Mesenchymal stem cell (in vitro differentiated cells and primary cell): ENCODE data around the gene UFM1. TPM values are rescaled to one million over a fixed set of nuclear protein-coding genes. Genes with fewer than 3 reads are reported as not detected.
A peak's percentile ranks its signal among the peaks of the same experiment; 100 is the strongest.

Experiments used
- DNase-seq: peaks from one replicate; pipeline ENCODE4 v3.0.0-alpha.2; 2013
- H2AFZ ChIP-seq: one replicate; pipeline ENCODE4 v1.6.1; 2013; ENCODE audit warnings: low read depth, mild to moderate bottlenecking, control low read depth, inconsistent platforms, low read length, moderate library complexity
- H2AK5ac ChIP-seq: 2 replicates; pipeline ENCODE4 v1.6.1; 2013; ENCODE audit warnings: low read length, moderate library complexity, mild to moderate bottlenecking, inconsistent platforms; ENCODE audit not compliant: severe bottlenecking
- H2BK120ac ChIP-seq: one replicate; pipeline ENCODE4 v1.6.1; 2013; ENCODE audit warnings: low read depth, mild to moderate bottlenecking, inconsistent platforms, low read length, moderate library complexity
- H2BK12ac ChIP-seq, 2 experiments: one replicate each; pipeline ENCODE4 v1.6.1; 2013; ENCODE audit warnings: inconsistent platforms in 2 of 2, low read length in 2 of 2, mild to moderate bottlenecking in 2 of 2, moderate library complexity in 2 of 2, control low read depth in 1 of 2
- H2BK15ac ChIP-seq: one replicate; pipeline ENCODE4 v1.6.1; 2013; ENCODE audit warnings: mild to moderate bottlenecking, low read depth, inconsistent platforms; ENCODE audit not compliant: poor library complexity, severe bottlenecking
- H2BK5ac ChIP-seq: 2 replicates; pipeline ENCODE4 v1.6.1; 2013; ENCODE audit warnings: low read depth, mild to moderate bottlenecking, low read length, control low read depth, inconsistent platforms; ENCODE audit not compliant: poor library complexity, severe bottlenecking
- H3K14ac ChIP-seq, 2 experiments: one replicate each; pipeline ENCODE4 v1.6.1; 2013; ENCODE audit warnings: inconsistent platforms in 2 of 2, low read length in 2 of 2, control low read depth in 1 of 2, mild to moderate bottlenecking in 1 of 2, moderate library complexity in 1 of 2
- H3K18ac ChIP-seq, 2 experiments: one replicate each; pipeline ENCODE4 v1.6.1; 2013; ENCODE audit warnings: inconsistent platforms in 2 of 2, low read length in 2 of 2, control low read depth in 1 of 2, low read depth in 1 of 2, mild to moderate bottlenecking in 1 of 2
- H3K23ac ChIP-seq, 2 experiments: one replicate each; pipeline ENCODE4 v1.6.1; 2013; ENCODE audit warnings: inconsistent platforms in 2 of 2, low read length in 2 of 2, mild to moderate bottlenecking in 2 of 2, moderate library complexity in 2 of 2, control low read depth in 1 of 2
- H3K27ac ChIP-seq: 2 replicates; pipeline ENCODE4 v1.5.1; 2013; ENCODE audit warnings: mild to moderate bottlenecking, moderate library complexity, low read length, control low read depth, inconsistent platforms; ENCODE audit not compliant: poor library complexity, severe bottlenecking
- H3K27me3 ChIP-seq, 2 experiments: 2 replicates each; pipeline versions ENCODE4 v1.6.1 to v1.7.0; 2013; ENCODE audit warnings: low read length in 2 of 2, mild to moderate bottlenecking in 2 of 2, moderate library complexity in 2 of 2, control low read depth in 1 of 2, inconsistent platforms in 1 of 2; ENCODE audit not compliant: control insufficient read depth in 1 of 2, insufficient read depth in 1 of 2
- H3K36me3 ChIP-seq, 2 experiments: 2 replicates each; pipeline versions ENCODE4 v1.6.1 to v1.7.0; 2013; ENCODE audit warnings: low read length in 2 of 2, control low read depth in 1 of 2, inconsistent platforms in 1 of 2, low read depth in 1 of 2, mild to moderate bottlenecking in 1 of 2; ENCODE audit not compliant: insufficient read depth in 2 of 2, control insufficient read depth in 1 of 2
- H3K4ac ChIP-seq, 2 experiments: one replicate each; pipeline ENCODE4 v1.6.1; 2013; ENCODE audit warnings: inconsistent platforms in 2 of 2, low read length in 2 of 2, mild to moderate bottlenecking in 2 of 2, moderate library complexity in 2 of 2, control low read depth in 1 of 2, low read depth in 1 of 2
- H3K4me1 ChIP-seq: 2 replicates; pipeline ENCODE4 v1.6.1; 2013; ENCODE audit warnings: low read depth, low read length, control low read depth; ENCODE audit not compliant: control insufficient read depth, insufficient read depth
- H3K4me2 ChIP-seq: 2 replicates; pipeline ENCODE4 v1.6.1; 2013; ENCODE audit warnings: low read length, mild to moderate bottlenecking, inconsistent platforms; ENCODE audit not compliant: poor library complexity, severe bottlenecking
- H3K4me3 ChIP-seq, 2 experiments: 2 replicates each; pipeline versions ENCODE4 v1.5.1 to v1.7.0; 2013; ENCODE audit warnings: low read length in 2 of 2, mild to moderate bottlenecking in 2 of 2, control low read depth in 1 of 2, low read depth in 1 of 2; ENCODE audit not compliant: insufficient read depth in 1 of 2
- H3K79me1 ChIP-seq: replicated peaks from 2 replicates; pipeline ENCODE4 v1.6.1; 2013; ENCODE audit warnings: mild to moderate bottlenecking, control low read depth, low read length, inconsistent platforms; ENCODE audit not compliant: poor library complexity, severe bottlenecking
- H3K9ac ChIP-seq: 2 replicates; pipeline ENCODE4 v1.7.0; 2013; ENCODE audit warnings: mild to moderate bottlenecking, low read length, moderate library complexity
- H3K9me3 ChIP-seq: 2 replicates; pipeline ENCODE4 v1.7.0; 2013; ENCODE audit warnings: mild to moderate bottlenecking, low read length; ENCODE audit not compliant: control insufficient read depth
- H4K8ac ChIP-seq: one replicate; pipeline ENCODE4 v1.6.1; 2013; ENCODE audit warnings: inconsistent platforms, mild to moderate bottlenecking, low read length, moderate library complexity
- H4K91ac ChIP-seq: one replicate; pipeline ENCODE4 v1.6.1; 2013; ENCODE audit warnings: mild to moderate bottlenecking, low read length, inconsistent platforms
- WGBS: methylation state at CpG from one replicate; pipeline ENCODE4 v1.1.7; 2013; ENCODE audit warnings: mixed read lengths; 5-methylcytosine and 5-hydroxymethylcytosine counted together
- polyA plus RNA-seq, 2 experiments: library from polyadenylated mRNA; stranded (reverse); fragments of 200-250 nt; gene quantifications; one replicate each; pipeline ENCODE4 v1.2.3, GENCODE V29; 2013

Gene UFM1
- polyA plus RNA-seq (2013, experiment 1 of 2), result 56.4 TPM
- polyA plus RNA-seq (2013, experiment 2 of 2), result 61.5 TPM

GRCh38 chr13:38349390-38350113 lies at the start of gene UFM1:
TSS of gene UFM1 (plus strand) at chr13:38349851. CDS start at chr13:38349920, 69 bp downstream.
- peak within 1 kb of the TSS; percentile 80 for H3K4me2 ChIP-seq
- peak within 1 kb of the TSS; percentile 90 to 93 for H3K18ac ChIP-seq
- no peaks in the 10 kb centered on the region for H3K4me1 ChIP-seq
- no peaks in the 10 kb centered on the region for H3K9me3 ChIP-seq
- H3K27me3 ChIP-seq, result no peaks in the 10 kb centered on the region
- under 1% methylated on average over 38 of the region's 41 CpGs for WGBS
- peak within 1 kb of the TSS in 1 of 2 experiments; percentile 71 for H3K14ac ChIP-seq
- H2BK12ac ChIP-seq, result peak within 1 kb of the TSS in 1 of 2 experiments; percentile 18
- peaks cover 0 to 29% of the 10 kb centered on the region in 2 experiments for H3K36me3 ChIP-seq
- H3K4me3 ChIP-seq, result peak within 1 kb of the TSS; percentile 91 to 99
- H2AFZ ChIP-seq, result peak within 1 kb of the TSS; percentile 95
- peak within 1 kb of the TSS; percentile 99 for H3K9ac ChIP-seq
- peak within 1 kb of the TSS; percentile 15 to 27 for H3K4ac ChIP-seq
- H4K8ac ChIP-seq, result peak within 1 kb of the TSS; percentile 93
- no peak within 1 kb of the TSS for H2BK120ac ChIP-seq
- peak within 1 kb of the TSS; percentile 90 for H4K91ac ChIP-seq
- DNase-seq, result peak; percentile 96
- peak within 1 kb of the TSS; percentile 86 for H2BK5ac ChIP-seq
- H2BK15ac ChIP-seq, result no peak within 1 kb of the TSS
- no peak within 1 kb of the TSS for H2AK5ac ChIP-seq
- peak within 1 kb of the TSS; percentile 97 for H3K27ac ChIP-seq
- H3K23ac ChIP-seq, result peak within 1 kb of the TSS in 1 of 2 experiments; percentile 93
- H3K79me1 ChIP-seq, result no peaks in the 10 kb centered on the region

GRCh38 chr13:38301236-38301635 lies 48.4 kb upstream of the UFM1 start:
- no peak overlapping the region for H4K8ac ChIP-seq
- no peak overlapping the region for H2BK5ac ChIP-seq
- no peak overlapping the region for H2AK5ac ChIP-seq
- no peaks in the 10 kb centered on the region for H3K4me1 ChIP-seq
- no peak overlapping the region for H3K18ac ChIP-seq
- H3K79me1 ChIP-seq, result no peaks in the 10 kb centered on the region
- WGBS, result 100% methylated on average over 1 of the region's 4 CpGs
- no peak overlapping the region for H2BK12ac ChIP-seq
- no peak overlapping the region for H3K4me3 ChIP-seq
- no peak overlapping the region for H4K91ac ChIP-seq
- no peak overlapping the region for H3K9ac ChIP-seq
- no peak overlapping the region for H3K4ac ChIP-seq
- H3K27ac ChIP-seq, result no peak overlapping the region
- no peak overlapping the region for H2BK120ac ChIP-seq
- H2BK15ac ChIP-seq, result no peak overlapping the region
- no peaks in the 10 kb centered on the region for H3K9me3 ChIP-seq
- H3K23ac ChIP-seq, result no peak overlapping the region
- no peaks in the 10 kb centered on the region for H3K27me3 ChIP-seq
- H3K4me2 ChIP-seq, result no peak overlapping the region
- no peak for DNase-seq
- H2AFZ ChIP-seq, result no peak overlapping the region
- no peaks in the 10 kb centered on the region for H3K36me3 ChIP-seq
- H3K14ac ChIP-seq, result no peak overlapping the region

- Histone ChIP-seq H2BK12ac (no peak overlapping the region), H2BK5ac (no peak overlapping the region), H3K27ac (no peak overlapping the region), H3K4ac (no peak overlapping the region), H3K23ac (no peak overlapping the region), H4K8ac (no peak overlapping the region), H4K91ac (no peak overlapping the region), H3K9me3 (no peaks in the 10 kb centered on the region), H3K27me3 (no peaks in the 10 kb centered on the region), H2AK5ac (no peak overlapping the region), H3K14ac (no peak overlapping the region), H2BK120ac (no peak overlapping the region), H3K4me1 (no peaks in the 10 kb centered on the region), H3K4me2 (no peak overlapping the region), H3K18ac (no peak overlapping the region), H2AFZ (no peak overlapping the region), H3K4me3 (no peak overlapping the region), H3K9ac (no peak overlapping the region), H2BK15ac (no peak overlapping the region), H3K36me3 (no peaks in the 10 kb centered on the region), H3K79me1 (no peaks in the 10 kb centered on the region)
- 69% methylated on average over 2 of the region's 2 CpGs for WGBS
- no peak for DNase-seq
Observed at GRCh38 chr13:38303816-38304320, 45.8 kb upstream of the UFM1 start.

GRCh38 chr13:38308736-38309135 lies 40.9 kb upstream of the UFM1 start:
- Histone ChIP-seq H3K14ac (no peak overlapping the region), H3K36me3 (no peaks in the 10 kb centered on the region), H3K27ac (no peak overlapping the region), H4K8ac (no peak overlapping the region), H2AFZ (no peak overlapping the region), H2BK5ac (no peak overlapping the region), H3K18ac (no peak overlapping the region), H3K79me1 (no peaks in the 10 kb centered on the region), H3K9me3 (no peaks in the 10 kb centered on the region), H2AK5ac (no peak overlapping the region), H2BK12ac (no peak overlapping the region), H3K4me3 (no peak overlapping the region), H3K27me3 (no peaks in the 10 kb centered on the region), H2BK15ac (no peak overlapping the region), H4K91ac (no peak overlapping the region), H3K4ac (no peak overlapping the region), H3K4me1 (no peaks in the 10 kb centered on the region), H3K4me2 (no peak overlapping the region), H2BK120ac (no peak overlapping the region), H3K23ac (no peak overlapping the region), H3K9ac (no peak overlapping the region)
- 91% methylated on average over 1 of the region's 2 CpGs for WGBS
- peak; percentile 2 for DNase-seq
